ENCODE data around the gene NUAK2.

The NUAK2 gene

GRCh38 chr1:205270764-205271163 is 50.8 kb downstream of the NUAK2 start:
- Histone ChIP-seq H3K4me3 (ENCODE audit: low read length) (no peak overlapping the region), H3K4me1 (ENCODE audit: insufficient read depth, low read length) (peaks cover 18% of the 10 kb centered on the region), H3K27me3 (ENCODE audit: insufficient read depth, low read length) (no peaks in the 10 kb centered on the region), H3K9ac (ENCODE audit: low read depth, low read length) (no peak overlapping the region), H3K36me3 (ENCODE audit: insufficient read depth, low read length) (peaks cover 14% of the 10 kb centered on the region; the same call in 1 of the 2 replicates), H3K9me3 (ENCODE audit: insufficient read depth, low read depth, low read length) (no peaks in the 10 kb centered on the region), H3K27ac (ENCODE audit: low read depth, low read length) (no peak overlapping the region)
- WGBS: 94% methylated on average over 8 of the region's 8 CpGs

- no peak overlapping the region for H3K27ac ChIP-seq (ENCODE audit: low read depth, low read length)
- no peak overlapping the region for H3K4me3 ChIP-seq (ENCODE audit: low read length)
- H3K27me3 ChIP-seq (ENCODE audit: insufficient read depth, low read length): no peaks in the 10 kb centered on the region
- no peak overlapping the region for H3K9ac ChIP-seq (ENCODE audit: low read depth, low read length)
- WGBS: 92% methylated on average over 7 of the region's 7 CpGs
- peaks cover 18% of the 10 kb centered on the region for H3K4me1 ChIP-seq (ENCODE audit: insufficient read depth, low read length)
- peaks cover 14% of the 10 kb centered on the region; the same call in 1 of the 2 replicates for H3K36me3 ChIP-seq (ENCODE audit: insufficient read depth, low read length)
- H3K9me3 ChIP-seq (ENCODE audit: insufficient read depth, low read depth, low read length): no peaks in the 10 kb centered on the region
These were observed 51.3 kb downstream of the NUAK2 start for GRCh38 chr1:205270271-205270670.

GRCh38 chr1:205269711-205270110 is 51.8 kb downstream of the NUAK2 start:
- peaks cover 14% of the 10 kb centered on the region; the same call in 1 of the 2 replicates for H3K36me3 ChIP-seq (ENCODE audit: insufficient read depth, low read length)
- H3K9me3 ChIP-seq (ENCODE audit: insufficient read depth, low read depth, low read length): no peaks in the 10 kb centered on the region
- peaks cover 18% of the 10 kb centered on the region for H3K4me1 ChIP-seq (ENCODE audit: insufficient read depth, low read length)
- no peak overlapping the region for H3K4me3 ChIP-seq (ENCODE audit: low read length)
- H3K9ac ChIP-seq (ENCODE audit: low read depth, low read length): no peak overlapping the region
- no peaks in the 10 kb centered on the region for H3K27me3 ChIP-seq (ENCODE audit: insufficient read depth, low read length)
- no peak overlapping the region for H3K27ac ChIP-seq (ENCODE audit: low read depth, low read length)
- WGBS: 93% methylated on average over 8 of the region's 8 CpGs

GRCh38 chr1:205268846-205269680 is 52.5 kb downstream of the NUAK2 start:
- Histone ChIP-seq H3K4me1 (ENCODE audit: insufficient read depth, low read length) (peaks cover 14% of the 10 kb centered on the region; the same call in 1 of the 2 replicates), H3K9ac (ENCODE audit: low read depth, low read length) (no peak overlapping the region), H3K27ac (ENCODE audit: low read depth, low read length) (no peak overlapping the region), H3K9me3 (ENCODE audit: insufficient read depth, low read depth, low read length) (no peaks in the 10 kb centered on the region), H3K36me3 (ENCODE audit: insufficient read depth, low read length) (peaks cover 14% of the 10 kb centered on the region; the same call in 1 of the 2 replicates), H3K27me3 (ENCODE audit: insufficient read depth, low read length) (no peaks in the 10 kb centered on the region), H3K4me3 (ENCODE audit: low read length) (no peak overlapping the region)
- WGBS: 96% methylated on average over 48 of the region's 48 CpGs

GRCh38 chr1:205267306-205267902 is 54.1 kb downstream of the NUAK2 start:
- Histone ChIP-seq H3K9me3 (ENCODE audit: insufficient read depth, low read depth, low read length) (no peaks in the 10 kb centered on the region), H3K4me1 (ENCODE audit: insufficient read depth, low read length) (peaks cover 13% of the 10 kb centered on the region), H3K27me3 (ENCODE audit: insufficient read depth, low read length) (no peaks in the 10 kb centered on the region), H3K9ac (ENCODE audit: low read depth, low read length) (no peak overlapping the region), H3K36me3 (ENCODE audit: insufficient read depth, low read length) (peaks cover 14% of the 10 kb centered on the region; the same call in 1 of the 2 replicates), H3K4me3 (ENCODE audit: low read length) (no peak overlapping the region), H3K27ac (ENCODE audit: low read depth, low read length) (no peak overlapping the region)
- 95% methylated on average over 8 of the region's 8 CpGs for WGBS

GRCh38 chr1:205266611-205267305 is 54.8 kb downstream of the NUAK2 start:
- Histone ChIP-seq H3K27ac (ENCODE audit: low read depth, low read length) (no peak overlapping the region), H3K4me1 (ENCODE audit: insufficient read depth, low read length) (peaks cover 20% of the 10 kb centered on the region), H3K27me3 (ENCODE audit: insufficient read depth, low read length) (no peaks in the 10 kb centered on the region), H3K9me3 (ENCODE audit: insufficient read depth, low read depth, low read length) (no peaks in the 10 kb centered on the region), H3K9ac (ENCODE audit: low read depth, low read length) (no peak overlapping the region), H3K4me3 (ENCODE audit: low read length) (no peak overlapping the region), H3K36me3 (ENCODE audit: insufficient read depth, low read length) (0 out of 2 replicates have a peak, but pooled peaks cover 8% of the 10 kb centered on the region)
- WGBS: 89% methylated on average over 10 of the region's 10 CpGs

GRCh38 chr1:205263580-205264190 is 57.9 kb downstream of the NUAK2 start:
- Histone ChIP-seq H3K27ac (ENCODE audit: low read depth, low read length) (no peak overlapping the region), H3K4me3 (ENCODE audit: low read length) (no peak overlapping the region), H3K9me3 (ENCODE audit: insufficient read depth, low read depth, low read length) (no peaks in the 10 kb centered on the region), H3K36me3 (ENCODE audit: insufficient read depth, low read length) (no peaks in the 10 kb centered on the region), H3K9ac (ENCODE audit: low read depth, low read length) (no peak overlapping the region), H3K4me1 (ENCODE audit: insufficient read depth, low read length) (peaks cover 30% of the 10 kb centered on the region), H3K27me3 (ENCODE audit: insufficient read depth, low read length) (no peaks in the 10 kb centered on the region)
- 93% methylated on average over 2 of the region's 2 CpGs for WGBS

- Histone ChIP-seq H3K27ac (ENCODE audit: low read depth, low read length) (no peak overlapping the region), H3K4me3 (ENCODE audit: low read length) (no peak overlapping the region), H3K9me3 (ENCODE audit: insufficient read depth, low read depth, low read length) (no peaks in the 10 kb centered on the region), H3K27me3 (ENCODE audit: insufficient read depth, low read length) (no peaks in the 10 kb centered on the region), H3K4me1 (ENCODE audit: insufficient read depth, low read length) (peaks cover 32% of the 10 kb centered on the region), H3K9ac (ENCODE audit: low read depth, low read length) (0 out of 2 replicates have a peak overlapping the region, but pooled peaks have one; percentile 5), H3K36me3 (ENCODE audit: insufficient read depth, low read length) (no peaks in the 10 kb centered on the region)
- 71% methylated on average over 8 of the region's 8 CpGs for WGBS
These were observed 58.8 kb downstream of the NUAK2 start for GRCh38 chr1:205262731-205263171.

GRCh38 chr1:205261946-205262691 is 59.4 kb downstream of the NUAK2 start:
- Histone ChIP-seq H3K27ac (ENCODE audit: low read depth, low read length) (no peak overlapping the region), H3K9ac (ENCODE audit: low read depth, low read length) (no peak overlapping the region)
- 48% methylated on average over 5 of the region's 5 CpGs for WGBS

GRCh38 chr1:205260948-205261732 is 60.4 kb downstream of the NUAK2 start:
- Histone ChIP-seq H3K9ac (ENCODE audit: low read depth, low read length) (no peak overlapping the region; the same call in 1 of the 2 replicates), H3K36me3 (ENCODE audit: insufficient read depth, low read length) (no peaks in the 10 kb centered on the region), H3K9me3 (ENCODE audit: insufficient read depth, low read depth, low read length) (no peaks in the 10 kb centered on the region), H3K4me3 (ENCODE audit: low read length) (no peak overlapping the region), H3K27me3 (ENCODE audit: insufficient read depth, low read length) (no peaks in the 10 kb centered on the region), H3K27ac (ENCODE audit: low read depth, low read length) (no peak overlapping the region), H3K4me1 (ENCODE audit: insufficient read depth, low read length) (peaks cover 27% of the 10 kb centered on the region)
- 83% methylated on average over 8 of the region's 8 CpGs for WGBS

More at GRCh38 chr1:205261946-205262691, 59.4 kb downstream of the NUAK2 start:
- H3K27me3 ChIP-seq (ENCODE audit: insufficient read depth, low read length): no peaks in the 10 kb centered on the region
- H3K9me3 ChIP-seq (ENCODE audit: insufficient read depth, low read depth, low read length): no peaks in the 10 kb centered on the region
- peaks cover 27% of the 10 kb centered on the region for H3K4me1 ChIP-seq (ENCODE audit: insufficient read depth, low read length)
- no peaks in the 10 kb centered on the region for H3K36me3 ChIP-seq (ENCODE audit: insufficient read depth, low read length)
- H3K4me3 ChIP-seq (ENCODE audit: low read length): no peak overlapping the region

Data from HUES64 (cell line).